CD4-positive, alpha-beta T cell (primary cell): ENCODE data around the gene PROSER2. TPM values are rescaled to one million over a fixed set of nuclear protein-coding genes. Genes with fewer than 3 reads are reported as not detected.

ENCODE experiments used
- ATAC-seq: fragments of 200-7000 bp; cut with Tn5 transposase; one replicate; pipeline ENCODE4 v1.10.0; 2022; ENCODE audit warnings: mild to moderate bottlenecking; ENCODE audit not compliant: poor library complexity
- CTCF ChIA-PET: fragments of 350-600 bp; sonication (Branson Sonifier 250); formaldehyde crosslinking; loops from one replicate; lab custom pipeline; 2021; ENCODE audit warnings: antibody characterized with exemption, inconsistent platforms; lab: Charles Lee
- POLR2A ChIA-PET: fragments of 350-600 bp; sonication (Branson Sonifier 250); formaldehyde crosslinking; loops from one replicate; lab custom pipeline; 2021; ENCODE audit warnings: antibody characterized with exemption, inconsistent platforms; lab: Charles Lee
- DNase-seq, 14 experiments: peaks; one replicate each; pipeline ENCODE4 v3.0.0-alpha.2; 2013 to 2020; ENCODE audit warnings: mixed read lengths in 2 of 14
- H3K27ac ChIP-seq, 2 donors: one replicate each; pipeline versions ENCODE4 v1.5.1 to v1.7.0; 2013; ENCODE audit warnings: low read length in 2 of 2, low read depth in 1 of 2, mild to moderate bottlenecking in 1 of 2
- H3K27me3 ChIP-seq, 2 experiments: 1 replicate in 1 of 2; 2 replicates in 1 of 2; pipeline versions ENCODE4 v1.6.1 to v1.7.0; 2013; ENCODE audit warnings: low read length in 2 of 2, control low read depth in 1 of 2, mild to moderate bottlenecking in 1 of 2, moderate library complexity in 1 of 2; ENCODE audit not compliant: insufficient read depth in 2 of 2, control insufficient read depth in 1 of 2
- H3K36me3 ChIP-seq: one replicate; pipeline ENCODE4 v1.6.1; 2013; ENCODE audit warnings: low read length, control low read depth; ENCODE audit not compliant: insufficient read depth
- H3K4me1 ChIP-seq: one replicate; pipeline ENCODE4 v1.6.1; 2013; ENCODE audit warnings: low read length, control low read depth; ENCODE audit not compliant: insufficient read depth
- H3K4me3 ChIP-seq: one replicate; pipeline ENCODE4 v1.5.1; 2013; ENCODE audit warnings: mild to moderate bottlenecking, low read length, moderate library complexity
- H3K9me3 ChIP-seq, 2 experiments: 1 replicate in 1 of 2; 2 replicates in 1 of 2; pipeline versions ENCODE4 v1.6.1 to v1.7.0; 2013; ENCODE audit warnings: low read length in 2 of 2, mild to moderate bottlenecking in 2 of 2, control low read depth in 1 of 2, moderate library complexity in 1 of 2; ENCODE audit not compliant: control insufficient read depth in 1 of 2, insufficient read depth in 1 of 2
- H3K27ac Mint-ChIP-seq: one replicate; pipeline ENCODE4 v1.8.0; 2020; ENCODE audit warnings: mixed read lengths
- H3K27me3 Mint-ChIP-seq: one replicate; pipeline ENCODE4 v1.8.0; 2021; ENCODE audit warnings: mixed read lengths
- H3K36me3 Mint-ChIP-seq: one replicate; pipeline ENCODE4 v1.8.0; 2021; ENCODE audit warnings: low read depth, mixed read lengths
- H3K4me1 Mint-ChIP-seq: one replicate; pipeline ENCODE4 v1.8.0; 2021; ENCODE audit warnings: low read depth, mixed read lengths
- H3K4me3 Mint-ChIP-seq: one replicate; pipeline ENCODE4 v1.8.0; 2020; ENCODE audit warnings: mild to moderate bottlenecking, mixed read lengths
- H3K9me3 Mint-ChIP-seq: one replicate; pipeline ENCODE4 v1.8.0; 2020; ENCODE audit warnings: mixed read lengths
- intact Hi-C, 2 experiments: fragments of 100-400 bp; cut with DNase I in 1 of 2; cut with micrococcal nuclease in 1 of 2; formaldehyde crosslinking; loops; one replicate each; pipeline versions ENCODE4 v1.15.1 to v1.9.0; 2023 to 2025; cut with DNase I, micrococcal nuclease
- total RNA-seq, 174 experiments: library from RNA in 2 of 174; stranded (reverse) in 2 of 174; gene quantifications; one replicate each; pipeline ENCODE4 v1.2.3 and lab custom pipeline; 2021 to 2026
- TF ChIP-seq, protein P1 (sequence below): fragments of 200-600 bp; IDR thresholded peaks from one replicate; pipeline ENCODE4 v1.8.0; 2022; ENCODE audit warnings: antibody characterized with exemption, mild to moderate bottlenecking

Gene PROSER2
- total RNA-seq, 2 experiments from 2014 or later: 1.1 TPM

DNA sequence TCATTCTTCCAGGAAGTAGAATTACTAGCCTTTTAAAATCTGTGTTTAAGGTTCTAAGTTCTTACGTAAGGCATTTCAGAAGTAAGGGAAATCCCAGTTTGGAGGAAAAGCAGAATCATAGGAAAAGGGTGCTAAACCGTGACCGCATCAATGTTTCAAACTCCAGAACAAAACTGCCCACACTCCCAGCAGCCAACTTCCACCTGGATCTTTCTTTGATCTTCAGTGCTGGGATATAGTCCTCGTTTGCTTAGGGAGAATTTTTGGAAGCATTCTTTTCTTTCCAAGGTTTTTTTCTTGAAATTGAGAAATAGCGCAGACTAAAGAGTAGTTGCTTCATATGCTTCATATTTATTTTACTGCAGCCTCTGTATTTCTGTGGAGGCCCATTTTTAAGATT lies 8.9 kb downstream of the PROSER2 start:
- CTCF ChIA-PET: no interaction called here
- H3K4me3 Mint-ChIP-seq: no peak overlapping the region

DNA sequence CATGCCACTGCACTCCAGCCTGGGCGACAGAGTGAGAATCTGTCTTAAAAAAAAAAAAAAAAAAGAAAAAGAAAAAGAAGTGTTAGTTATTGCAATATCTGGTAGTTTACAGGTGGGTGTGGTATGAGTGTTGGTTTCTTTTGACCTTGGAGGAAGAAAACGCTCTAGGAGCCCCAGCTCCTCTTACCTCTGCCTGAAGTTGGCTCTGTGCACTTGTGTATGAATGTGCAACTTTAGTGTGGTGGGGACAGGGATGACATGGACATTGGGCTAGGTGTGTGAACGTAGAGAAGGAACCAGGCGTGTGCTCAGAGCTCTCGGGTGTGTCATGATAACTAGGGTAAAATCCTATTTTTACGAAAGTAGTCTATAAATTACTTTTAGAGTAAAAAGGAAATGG lies 11.9 kb downstream of the PROSER2 start:
- no peak for DNase-seq
- intact Hi-C loops: no loop called here
- Histone ChIP-seq H3K9me3 (no peaks in the 10 kb centered on the region), H3K4me1 (no peaks in the 10 kb centered on the region), H3K4me3 (no peak overlapping the region), H3K27ac (no peak overlapping the region), H3K36me3 (no peaks in the 10 kb centered on the region), H3K27me3 (no peaks in the 10 kb centered on the region)
- POLR2A ChIA-PET: interaction anchor here (0.6 kb wide), 1 partner anchor 143 kb away, joined by 3 read pairs; no protein-coding TSS in a partner anchor
- Mint-ChIP-seq H3K4me1 (no peaks in the 10 kb centered on the region), H3K27ac (no peak overlapping the region), H3K27me3 (peaks cover 36% of the 10 kb centered on the region), H3K36me3 (no peaks in the 10 kb centered on the region), H3K9me3 (no peaks in the 10 kb centered on the region), H3K4me3 (no peak overlapping the region)
- TF ChIP-seq, protein P1, sequence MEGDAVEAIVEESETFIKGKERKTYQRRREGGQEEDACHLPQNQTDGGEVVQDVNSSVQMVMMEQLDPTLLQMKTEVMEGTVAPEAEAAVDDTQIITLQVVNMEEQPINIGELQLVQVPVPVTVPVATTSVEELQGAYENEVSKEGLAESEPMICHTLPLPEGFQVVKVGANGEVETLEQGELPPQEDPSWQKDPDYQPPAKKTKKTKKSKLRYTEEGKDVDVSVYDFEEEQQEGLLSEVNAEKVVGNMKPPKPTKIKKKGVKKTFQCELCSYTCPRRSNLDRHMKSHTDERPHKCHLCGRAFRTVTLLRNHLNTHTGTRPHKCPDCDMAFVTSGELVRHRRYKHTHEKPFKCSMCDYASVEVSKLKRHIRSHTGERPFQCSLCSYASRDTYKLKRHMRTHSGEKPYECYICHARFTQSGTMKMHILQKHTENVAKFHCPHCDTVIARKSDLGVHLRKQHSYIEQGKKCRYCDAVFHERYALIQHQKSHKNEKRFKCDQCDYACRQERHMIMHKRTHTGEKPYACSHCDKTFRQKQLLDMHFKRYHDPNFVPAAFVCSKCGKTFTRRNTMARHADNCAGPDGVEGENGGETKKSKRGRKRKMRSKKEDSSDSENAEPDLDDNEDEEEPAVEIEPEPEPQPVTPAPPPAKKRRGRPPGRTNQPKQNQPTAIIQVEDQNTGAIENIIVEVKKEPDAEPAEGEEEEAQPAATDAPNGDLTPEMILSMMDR: no peak
- no peak for ATAC-seq
- CTCF ChIA-PET: interaction anchor here (0.6 kb wide), 1 partner anchor 8 kb away, joined by 3 read pairs; no protein-coding TSS in a partner anchor

More for the DNA sequence above, 8.9 kb downstream of the PROSER2 start:
- ATAC-seq (no peak), DNase-seq (no peak)
- Histone ChIP-seq H3K27ac (no peak overlapping the region), H3K9me3 (no peaks in the 10 kb centered on the region), H3K36me3 (no peaks in the 10 kb centered on the region), H3K27me3 (no peaks in the 10 kb centered on the region), H3K4me3 (no peak overlapping the region), H3K4me1 (no peaks in the 10 kb centered on the region)
- H3K27ac Mint-ChIP-seq: no peak overlapping the region
- peaks cover 41% of the 10 kb centered on the region for H3K27me3 Mint-ChIP-seq
- H3K9me3 Mint-ChIP-seq: no peaks in the 10 kb centered on the region
- TF ChIP-seq, protein P1: no peak
- no peaks in the 10 kb centered on the region for H3K36me3 Mint-ChIP-seq
- POLR2A ChIA-PET: no interaction called here
- H3K4me1 Mint-ChIP-seq: no peaks in the 10 kb centered on the region
- intact Hi-C loops: no loop called here

DNA sequence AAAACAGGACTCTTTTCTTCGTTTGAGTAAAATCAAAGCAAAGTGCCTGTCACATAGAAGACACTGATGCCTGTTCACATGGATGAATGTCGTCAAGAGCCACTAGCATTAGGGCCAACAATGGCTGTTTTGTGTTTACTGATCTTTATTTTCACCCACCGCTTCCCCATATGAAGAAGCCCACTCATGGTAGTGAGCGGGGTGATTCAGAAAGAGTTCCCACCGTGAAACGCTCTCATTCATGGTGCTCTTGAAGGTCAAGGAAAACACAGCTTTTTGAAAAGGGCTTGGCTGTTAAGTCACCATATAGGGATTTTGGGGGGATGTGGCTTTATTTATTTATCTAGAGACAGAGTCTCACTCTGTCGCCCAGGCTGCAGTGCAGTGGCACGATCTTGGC lies 12.5 kb downstream of the PROSER2 start:
- Histone ChIP-seq H3K4me3 (no peak overlapping the region), H3K27ac (no peak overlapping the region), H3K27me3 (no peaks in the 10 kb centered on the region), H3K36me3 (no peaks in the 10 kb centered on the region), H3K4me1 (no peaks in the 10 kb centered on the region), H3K9me3 (no peaks in the 10 kb centered on the region)
- H3K4me1 Mint-ChIP-seq: no peaks in the 10 kb centered on the region
- POLR2A ChIA-PET: no interaction called here
- no peak overlapping the region for H3K27ac Mint-ChIP-seq
- TF ChIP-seq, protein P1: no peak
- intact Hi-C loops: no loop called here
- peaks cover 30% of the 10 kb centered on the region for H3K27me3 Mint-ChIP-seq
- ATAC-seq (no peak), DNase-seq (no peak)
- CTCF ChIA-PET: no interaction called here
- H3K4me3 Mint-ChIP-seq: no peak overlapping the region
- no peaks in the 10 kb centered on the region for H3K36me3 Mint-ChIP-seq
- no peaks in the 10 kb centered on the region for H3K9me3 Mint-ChIP-seq
